Nephron progenitor cell (in vitro differentiated cells): ENCODE measurements around the gene IFNAR2.
"Not testable (repeated sequence)": the region's sequence is repeated elsewhere in the genome, so short reads cannot be mapped to it uniquely, and the experiment has no call there.

Experiments used
- DNase-seq: peaks from one replicate; pipeline ENCODE4 v3.0.0; 2021
- H3K27ac Mint-ChIP-seq: 2 replicates; pipeline ENCODE4 v1.8.0; 2021; ENCODE audit warnings: mild to moderate bottlenecking, moderate library complexity, mixed read lengths
- H3K27me3 Mint-ChIP-seq: 2 replicates; pipeline ENCODE4 v1.8.0; 2021; ENCODE audit warnings: mild to moderate bottlenecking, low read depth, mixed read lengths; ENCODE audit not compliant: poor library complexity
- H3K36me3 Mint-ChIP-seq: 2 replicates; pipeline ENCODE4 v1.8.0; 2021; ENCODE audit warnings: low read depth, mixed read lengths
- H3K4me1 Mint-ChIP-seq: 2 replicates; pipeline ENCODE4 v1.8.0; 2021; ENCODE audit warnings: mixed read lengths
- H3K4me3 Mint-ChIP-seq: 2 replicates; pipeline ENCODE4 v1.8.0; 2021; ENCODE audit warnings: mild to moderate bottlenecking, moderate library complexity, mixed read lengths
- H3K9me3 Mint-ChIP-seq: 2 replicates; pipeline ENCODE4 v1.8.0; 2021; ENCODE audit warnings: mild to moderate bottlenecking, moderate library complexity, mixed read lengths
- TF ChIP-seq, protein P1 (sequence below): fragments of 200-600 bp; sonication (generic); IDR thresholded peaks from 2 replicates; pipeline ENCODE4 v1.5.0; 2021; ENCODE audit warnings: antibody characterized with exemption

IFNAR2 gene

GRCh38 chr21:33219300-33219699 is 10.4 kb upstream of the IFNAR2 start:
- no peaks in the 10 kb centered on the region for H3K36me3 Mint-ChIP-seq
- TF ChIP-seq, protein P1, sequence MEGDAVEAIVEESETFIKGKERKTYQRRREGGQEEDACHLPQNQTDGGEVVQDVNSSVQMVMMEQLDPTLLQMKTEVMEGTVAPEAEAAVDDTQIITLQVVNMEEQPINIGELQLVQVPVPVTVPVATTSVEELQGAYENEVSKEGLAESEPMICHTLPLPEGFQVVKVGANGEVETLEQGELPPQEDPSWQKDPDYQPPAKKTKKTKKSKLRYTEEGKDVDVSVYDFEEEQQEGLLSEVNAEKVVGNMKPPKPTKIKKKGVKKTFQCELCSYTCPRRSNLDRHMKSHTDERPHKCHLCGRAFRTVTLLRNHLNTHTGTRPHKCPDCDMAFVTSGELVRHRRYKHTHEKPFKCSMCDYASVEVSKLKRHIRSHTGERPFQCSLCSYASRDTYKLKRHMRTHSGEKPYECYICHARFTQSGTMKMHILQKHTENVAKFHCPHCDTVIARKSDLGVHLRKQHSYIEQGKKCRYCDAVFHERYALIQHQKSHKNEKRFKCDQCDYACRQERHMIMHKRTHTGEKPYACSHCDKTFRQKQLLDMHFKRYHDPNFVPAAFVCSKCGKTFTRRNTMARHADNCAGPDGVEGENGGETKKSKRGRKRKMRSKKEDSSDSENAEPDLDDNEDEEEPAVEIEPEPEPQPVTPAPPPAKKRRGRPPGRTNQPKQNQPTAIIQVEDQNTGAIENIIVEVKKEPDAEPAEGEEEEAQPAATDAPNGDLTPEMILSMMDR = no peak
- H3K27ac Mint-ChIP-seq = no peak overlapping the region
- peaks cover 18% of the 10 kb centered on the region for H3K27me3 Mint-ChIP-seq
- H3K4me3 Mint-ChIP-seq = no peak overlapping the region
- DNase-seq = no peak
- no peaks in the 10 kb centered on the region for H3K4me1 Mint-ChIP-seq
- H3K9me3 Mint-ChIP-seq = peaks cover 30% of the 10 kb centered on the region

DNA sequence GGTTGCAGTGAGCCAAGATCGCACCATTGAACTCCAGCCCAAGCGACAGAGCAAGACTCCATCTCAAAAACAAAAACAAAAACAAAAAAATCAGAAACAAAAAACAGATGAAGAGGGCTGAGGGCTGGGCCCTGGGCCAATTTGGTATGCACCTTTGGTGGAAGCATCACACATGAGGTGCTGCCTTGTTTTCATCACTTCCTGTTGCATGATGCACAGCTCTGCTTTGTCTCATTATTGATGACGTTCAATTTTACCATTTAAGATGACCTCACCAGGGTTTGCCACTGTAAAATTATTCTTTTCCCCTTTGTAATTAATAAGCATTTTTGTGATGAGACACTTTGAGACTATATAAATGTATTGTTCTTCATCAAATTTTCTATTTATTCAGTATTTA is 9.8 kb upstream of the IFNAR2 start:
- DNase-seq = no peak
- peaks cover 15% of the 10 kb centered on the region for H3K27me3 Mint-ChIP-seq
- H3K27ac Mint-ChIP-seq = no peak overlapping the region
- peaks cover 30% of the 10 kb centered on the region for H3K9me3 Mint-ChIP-seq
- TF ChIP-seq, protein P1 = no peak
- H3K36me3 Mint-ChIP-seq = no peaks in the 10 kb centered on the region
- H3K4me3 Mint-ChIP-seq = no peak overlapping the region
- H3K4me1 Mint-ChIP-seq = no peaks in the 10 kb centered on the region

DNA sequence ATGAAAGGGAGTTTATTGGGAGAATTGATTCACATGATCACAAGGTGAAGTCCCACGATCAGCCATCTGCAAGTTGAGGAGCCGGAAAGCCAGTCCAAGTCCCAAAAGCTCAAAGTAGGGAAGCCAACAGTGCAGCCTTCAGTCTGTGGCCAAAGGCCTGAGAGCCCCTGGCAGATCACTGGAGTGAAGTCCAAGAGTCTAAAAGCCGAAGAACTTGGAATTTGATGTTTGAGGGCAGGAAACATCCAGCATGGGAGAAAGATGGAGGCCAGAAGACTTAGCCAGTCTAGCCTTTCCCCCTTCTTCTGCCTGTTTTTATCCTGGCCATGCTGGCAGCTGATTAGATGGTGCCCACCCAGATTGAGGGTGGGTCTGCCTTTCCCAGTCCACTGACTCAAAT is 4.4 kb upstream of the IFNAR2 start:
- H3K27ac Mint-ChIP-seq, H3K27me3 Mint-ChIP-seq, DNase-seq, H3K36me3 Mint-ChIP-seq, H3K4me1 Mint-ChIP-seq, H3K4me3 Mint-ChIP-seq: not testable (repeated sequence)
- peaks cover 18% of the 10 kb centered on the region for H3K9me3 Mint-ChIP-seq

- TF ChIP-seq, protein P1 = no peak
- no peak for DNase-seq
- Mint-ChIP-seq H3K4me1 (peaks cover 15% of the 10 kb centered on the region), H3K27me3 (peaks cover 6% of the 10 kb centered on the region), H3K36me3 (peaks cover 6% of the 10 kb centered on the region), H3K4me3 (peak overlapping the region; percentile 25), H3K27ac (no peak overlapping the region), H3K9me3 (peaks cover 8% of the 10 kb centered on the region)
Observed at GRCh38 chr21:33228455-33228854, 1.3 kb upstream of the IFNAR2 start.

DNA sequence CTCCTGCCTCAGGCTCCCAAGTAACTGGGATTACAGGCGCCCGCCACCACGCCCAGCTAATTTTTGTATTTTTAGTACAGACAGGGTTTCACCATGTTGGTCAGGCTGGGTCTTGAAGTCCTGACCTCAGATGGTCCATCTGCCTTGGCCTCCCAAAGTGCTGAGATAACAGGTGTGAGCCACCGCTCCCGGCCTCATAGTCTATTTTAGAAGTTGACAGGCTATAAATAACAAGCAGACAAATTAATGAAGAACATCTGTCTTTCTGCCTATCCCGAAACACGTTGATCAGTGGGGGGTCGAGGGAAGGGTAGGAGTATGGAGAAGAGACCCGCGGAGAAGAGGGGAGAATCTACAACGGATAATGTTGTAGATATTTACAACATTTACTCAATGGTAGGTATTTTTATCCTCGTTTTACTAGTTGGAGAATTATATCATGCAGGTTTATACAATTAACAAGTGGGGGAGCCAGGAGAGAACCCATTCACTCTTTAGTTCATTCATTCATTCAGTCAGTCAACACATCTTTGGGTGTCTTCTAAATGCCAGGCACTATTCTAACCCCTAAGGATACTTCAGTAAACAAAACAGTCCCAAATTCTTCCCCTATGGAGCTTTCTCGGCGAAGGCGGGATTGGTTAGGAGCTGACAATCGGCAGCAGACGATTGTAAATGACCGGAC is 497 bp upstream of the IFNAR2 start:
- peaks cover 15% of the 10 kb centered on the region for H3K4me1 Mint-ChIP-seq
- H3K27me3 Mint-ChIP-seq = peaks cover 6% of the 10 kb centered on the region
- peaks cover 3% of the 10 kb centered on the region for H3K9me3 Mint-ChIP-seq
- H3K4me3 Mint-ChIP-seq = peak overlapping the region; percentile 79
- DNase-seq = no peak
- H3K27ac Mint-ChIP-seq = no peak overlapping the region
- peaks cover 8% of the 10 kb centered on the region for H3K36me3 Mint-ChIP-seq
- TF ChIP-seq, protein P1 = no peak

GRCh38 chr21:33230545-33231324 is 997 bp downstream of the IFNAR2 start:
- DNase-seq = peak; percentile 65
- TF ChIP-seq, protein P1 = no peak
- H3K4me3 Mint-ChIP-seq = peak overlapping the region; percentile 86
- H3K27ac Mint-ChIP-seq = no peak overlapping the region
- peaks cover 15% of the 10 kb centered on the region for H3K4me1 Mint-ChIP-seq
- peaks cover 14% of the 10 kb centered on the region for H3K36me3 Mint-ChIP-seq
- H3K27me3 Mint-ChIP-seq = peaks cover 6% of the 10 kb centered on the region
- H3K9me3 Mint-ChIP-seq = peaks cover 7% of the 10 kb centered on the region
